NCI-H69 (cell line): ENCODE data around the gene SLC37A3.

ENCODE experiments used
- DNase-seq: peaks from one replicate; lab custom pipeline; 2025; lab: John Stamatoyannopoulos, UW

The SLC37A3 gene

DNA sequence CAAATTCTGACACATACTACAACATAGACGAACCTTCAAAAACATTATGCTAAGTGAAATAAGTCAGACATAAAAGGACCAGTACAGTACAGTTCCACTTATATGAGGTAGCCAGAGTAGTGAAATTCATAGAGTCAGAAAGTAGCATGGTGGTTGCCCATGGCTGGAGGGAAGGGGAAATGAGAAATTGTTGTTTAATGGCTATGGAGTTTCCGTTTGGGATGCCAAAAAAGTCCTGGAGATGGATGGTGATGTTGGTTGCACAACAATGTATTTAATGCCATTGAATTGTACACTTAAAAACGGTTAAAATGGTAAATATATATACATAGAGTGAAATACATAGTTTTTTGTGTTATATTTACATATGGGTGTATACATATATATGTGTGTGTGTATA is 2.1 kb upstream of the SLC37A3 start:
- DNase-seq = no peak

DNA sequence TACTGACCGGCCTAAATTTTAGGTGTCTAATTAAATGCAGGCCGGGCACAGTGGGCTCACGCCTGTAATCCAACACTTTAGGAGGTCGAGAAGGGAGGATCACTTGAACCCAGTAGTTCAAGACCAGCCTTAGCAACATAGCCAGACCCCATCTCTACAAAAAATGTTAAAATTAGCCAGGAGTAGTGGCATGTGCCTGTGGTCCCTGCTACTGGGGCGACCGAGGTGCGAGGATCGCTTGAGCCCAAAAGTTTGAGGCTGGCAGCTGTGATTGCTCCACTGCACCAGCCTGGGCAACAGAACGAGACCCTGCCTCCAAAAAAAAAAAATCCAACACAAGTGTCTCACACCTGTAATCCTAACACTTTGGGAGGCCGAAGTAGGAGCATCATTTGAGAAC is 491 bp upstream of the SLC37A3 start:
- DNase-seq = no peak

- no peak for DNase-seq
Observed at GRCh38 chr7:140393756-140394306, 4.5 kb downstream of the SLC37A3 start.

DNA sequence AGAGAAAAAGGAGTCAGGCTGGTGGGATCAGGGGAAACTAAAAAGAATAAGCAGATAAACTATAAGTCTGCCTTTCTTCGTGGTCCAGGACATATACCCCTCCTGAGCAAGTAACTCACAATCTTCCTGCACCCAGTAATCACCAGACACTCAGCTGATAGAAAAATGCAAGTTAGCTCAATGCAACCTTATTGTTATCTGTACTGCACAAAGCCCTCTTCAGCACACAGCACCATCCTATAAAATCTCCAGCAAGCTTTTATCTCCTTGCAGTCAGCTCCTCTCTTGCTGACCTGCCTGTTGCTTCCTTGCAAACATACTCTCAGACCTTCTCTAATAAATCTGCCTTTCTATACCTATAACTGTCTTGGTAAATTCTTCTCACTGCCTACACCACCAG is 6.7 kb downstream of the SLC37A3 start:
- no peak for DNase-seq

GRCh38 chr7:140390466-140391190 is 7.7 kb downstream of the SLC37A3 start:
- DNase-seq = peak; percentile 19

GRCh38 chr7:140390034-140390433 is 8.3 kb downstream of the SLC37A3 start:
- no peak for DNase-seq

DNA sequence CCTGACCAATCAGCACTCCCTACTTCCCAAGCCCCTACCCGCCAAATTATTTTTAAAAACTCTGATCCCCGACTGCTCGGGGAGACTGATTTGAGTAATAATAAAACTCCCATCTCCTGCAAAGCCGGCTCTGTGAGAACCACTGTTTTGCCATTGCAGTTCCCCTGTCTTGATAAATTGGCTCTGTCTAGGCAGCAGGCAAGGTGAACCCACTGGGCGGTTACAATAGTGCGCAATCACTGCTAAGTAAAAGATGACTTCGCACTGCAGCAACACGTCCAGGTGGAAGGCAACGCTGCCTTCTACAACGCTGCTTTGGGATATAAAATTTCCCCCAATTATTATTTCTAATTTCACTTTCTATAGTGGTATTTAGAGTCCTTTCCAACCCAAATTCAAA is 8.9 kb downstream of the SLC37A3 start:
- DNase-seq = no peak

DNA sequence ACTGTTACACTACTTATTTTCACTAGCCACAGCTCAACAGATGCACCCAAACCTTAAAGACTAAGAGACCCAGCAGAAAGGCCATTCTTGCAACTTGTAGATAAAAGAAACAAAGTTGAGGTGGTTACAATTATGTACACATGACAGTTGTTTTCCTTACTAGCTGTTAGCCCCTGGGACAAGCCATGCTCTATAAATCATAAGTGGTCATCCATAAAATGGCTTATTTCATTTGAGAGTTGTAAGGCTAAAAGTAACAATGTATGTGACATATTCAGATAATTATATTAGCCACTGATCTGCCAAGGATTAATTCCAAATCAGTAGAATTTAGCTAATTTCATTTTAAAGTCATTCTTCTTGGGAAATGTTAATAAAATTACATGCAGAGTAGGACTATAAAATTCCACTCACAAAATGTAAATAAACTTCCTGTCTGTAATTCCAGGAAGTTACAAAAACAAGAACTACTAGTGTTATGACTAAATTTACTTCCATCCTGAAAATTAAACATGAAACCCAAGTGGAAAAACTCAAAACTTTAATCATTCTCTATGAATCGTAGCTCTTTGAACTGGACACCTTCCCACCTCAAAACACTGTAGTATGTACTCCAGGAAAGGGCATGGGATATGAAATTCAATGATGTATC is 13.3 kb downstream of the SLC37A3 start:
- DNase-seq = peak; percentile 60

DNA sequence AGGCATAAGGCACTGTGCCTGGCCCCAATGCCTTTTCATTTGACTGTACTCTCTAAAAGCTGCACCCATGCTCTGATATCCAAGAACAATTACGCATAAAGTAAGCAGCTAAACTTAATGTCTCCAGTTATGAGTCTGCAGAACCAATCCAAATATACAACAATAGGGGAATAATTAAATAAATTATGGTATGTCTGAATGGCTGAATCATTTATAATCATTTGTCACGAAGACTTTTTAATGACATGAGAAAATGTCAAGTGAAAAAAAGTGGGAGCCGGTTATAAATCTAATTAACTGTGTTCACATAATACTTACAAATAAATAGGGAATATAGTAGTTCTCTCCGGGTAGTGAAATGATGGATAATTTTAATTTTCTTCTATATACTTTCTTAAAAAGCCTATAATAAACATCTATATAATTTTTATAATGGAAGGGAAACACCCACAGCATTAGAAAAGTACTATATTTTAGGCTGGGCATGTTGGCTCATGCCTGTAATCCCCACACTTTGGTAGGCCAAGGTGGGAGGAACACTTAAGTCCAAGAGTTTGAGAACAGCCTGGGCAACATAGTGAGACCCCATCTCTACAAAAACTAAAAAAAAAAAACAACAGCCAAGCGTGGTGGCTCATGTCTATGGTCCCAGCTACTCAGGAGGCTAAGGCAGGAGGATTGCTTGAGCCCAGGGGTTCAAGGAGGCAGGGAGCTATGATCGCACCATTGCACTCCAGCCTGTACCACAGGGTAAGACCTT is 14.2 kb downstream of the SLC37A3 start:
- DNase-seq = peak; percentile 94

- no peak for DNase-seq
Observed at GRCh38 chr7:140375892-140376730, 22.2 kb downstream of the SLC37A3 start.

DNA sequence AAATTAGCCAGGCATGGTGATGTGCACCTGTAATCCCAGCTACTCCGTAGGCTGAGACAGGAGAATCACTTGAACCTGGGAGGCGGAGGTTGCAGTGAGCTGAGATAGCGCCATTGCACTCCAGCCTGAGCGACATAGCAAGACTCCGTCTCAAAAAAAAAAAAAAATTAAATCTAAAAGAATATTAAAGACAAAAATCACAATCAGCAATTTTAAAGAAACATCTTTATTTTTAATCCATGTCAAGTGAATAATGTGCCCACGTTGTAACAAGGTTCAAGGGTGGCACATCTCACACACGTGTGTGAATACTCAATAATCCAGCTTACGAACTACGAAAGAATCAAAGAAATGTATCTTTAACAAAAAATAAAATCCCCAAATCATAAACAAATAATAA is 23.0 kb downstream of the SLC37A3 start:
- DNase-seq = no peak

- no peak for DNase-seq
Observed at GRCh38 chr7:140369294-140369693, 29.0 kb downstream of the SLC37A3 start.

GRCh38 chr7:140367528-140367927 is 30.8 kb downstream of the SLC37A3 start:
- no peak for DNase-seq

- peak; percentile 90 for DNase-seq
Observed at GRCh38 chr7:140364819-140365218, 33.5 kb downstream of the SLC37A3 start.

GRCh38 chr7:140360697-140361229 is 37.6 kb downstream of the SLC37A3 start:
- DNase-seq = no peak

DNA sequence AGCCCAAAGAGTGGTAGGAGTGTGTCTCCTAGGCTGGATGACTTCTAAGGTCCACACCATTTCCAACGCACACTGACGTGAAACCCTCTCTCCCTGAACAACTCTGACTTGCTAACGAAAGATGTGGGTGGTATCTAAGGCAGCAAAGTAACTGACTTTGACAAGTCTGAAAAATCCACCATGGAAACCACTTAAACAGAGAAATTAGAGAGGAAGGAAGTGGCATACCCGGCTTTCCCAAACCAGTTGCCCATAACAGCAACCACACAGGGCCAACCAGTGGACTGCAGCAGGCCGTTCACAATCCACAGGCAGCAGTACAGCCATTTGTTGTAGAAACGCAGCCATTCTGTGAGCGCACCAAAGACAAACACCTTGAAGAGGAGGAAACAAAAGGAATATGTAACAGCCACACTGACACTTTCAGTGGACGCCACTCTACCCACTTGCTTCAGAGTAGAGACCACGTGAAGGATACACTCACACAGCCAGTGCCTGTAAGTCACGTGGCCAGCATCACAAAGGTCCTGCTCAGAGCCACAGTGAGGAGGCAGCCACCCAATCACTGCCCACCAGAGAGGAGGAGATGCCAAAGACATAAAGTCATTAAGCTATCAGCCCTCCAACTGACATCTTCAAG is 39.8 kb downstream of the SLC37A3 start:
- no peak for DNase-seq

GRCh38 chr7:140358024-140358411 is 40.3 kb downstream of the SLC37A3 start:
- DNase-seq = no peak

- DNase-seq = no peak
Observed at GRCh38 chr7:140350056-140350455, 48.3 kb downstream of the SLC37A3 start.

DNA sequence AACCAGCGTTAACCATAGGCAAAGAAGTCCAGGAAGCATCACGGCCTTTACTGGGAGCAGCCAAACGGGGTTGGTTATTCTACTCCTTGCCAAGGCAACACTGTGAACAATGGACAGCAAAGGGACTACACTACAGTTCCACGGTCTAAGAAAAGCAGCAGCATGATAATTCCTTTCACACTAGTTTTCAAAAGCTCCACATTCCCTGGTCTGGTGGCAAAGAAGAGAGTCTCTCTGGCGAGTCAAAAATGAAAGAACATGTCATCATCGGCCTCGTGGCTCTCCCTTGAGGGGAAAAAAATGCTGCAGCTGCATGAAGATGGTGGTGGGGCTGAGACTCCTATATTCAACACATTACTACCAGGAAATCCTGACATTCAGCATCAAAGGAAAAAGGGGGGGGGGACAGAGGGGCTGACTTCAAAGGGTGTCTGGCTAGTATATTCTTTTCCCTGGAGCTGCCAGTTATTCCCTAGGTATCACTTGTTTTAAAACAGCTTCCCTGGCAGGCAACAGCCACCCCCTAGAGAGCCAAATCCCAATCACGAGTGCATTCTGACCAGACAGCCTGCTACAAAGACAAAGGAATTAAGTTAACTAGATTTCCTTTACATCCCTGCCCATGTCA is 49.1 kb downstream of the SLC37A3 start:
- no peak for DNase-seq

- no peak for DNase-seq
Observed at GRCh38 chr7:140348161-140348849, 50.0 kb downstream of the SLC37A3 start.
